Measurements from ENCODE around the gene DCBLD2. TPM values are rescaled to one million over a fixed set of nuclear protein-coding genes. Genes with fewer than 3 reads are reported as not detected.

Gene DCBLD2
- total RNA-seq, 4 donors from 2014 or later = 46.0 to 74.3 (median 54.6) TPM

- DNase-seq = peak; percentile 63 to 70
- Histone ChIP-seq H3K27ac (peak overlapping the region; percentile 84 to 96 (median 92)), H3K4me3 (replicated peaks in 1 of 3) (peak overlapping the region; percentile 49 to 84 (median 78)), H3K4me1 (peaks cover 0 to 13% of the 10 kb centered on the region in 2 donors), H3K36me3 (no peaks in the 10 kb centered on the region), H3K9me3 (no peaks in the 10 kb centered on the region), H3K27me3 (no peaks in the 10 kb centered on the region)
- no peak for TF ChIP-seq POLR2A (IDR thresholded peaks at IDR 0.05)
- TF ChIP-seq CTCF (IDR thresholded peaks at IDR 0.05) = no peak
- intact Hi-C loops (cut with DNase I) = no loop called here
- 0 to 1% methylated on average over 14 to 23 of the region's 26 CpGs for WGBS, 2 donors
Observed at GRCh38 chr3:98901119-98901391, 440 bp downstream of the DCBLD2 start.

GRCh38 chr3:98900265-98901118 lies 1.0 kb downstream of the DCBLD2 start:
- 4 to 6% methylated on average over 23 of the region's 23 CpGs for WGBS, 2 donors

GRCh38 chr3:98897701-98898100 lies 3.8 kb downstream of the DCBLD2 start:
- TF ChIP-seq POLR2A (IDR thresholded peaks at IDR 0.05) = no peak
- no peak for TF ChIP-seq CTCF (IDR thresholded peaks at IDR 0.05)
- Histone ChIP-seq H3K36me3 (no peaks in the 10 kb centered on the region), H3K4me1 (peaks cover 0 to 20% of the 10 kb centered on the region in 2 donors), H3K27me3 (no peaks in the 10 kb centered on the region), H3K27ac (no peak overlapping the region), H3K9me3 (no peaks in the 10 kb centered on the region), H3K4me3 (replicated peaks in 1 of 3) (no peak overlapping the region)
- WGBS, 2 donors = 42 to 49% methylated on average over 1 of the region's 1 CpG
- intact Hi-C loops (cut with DNase I) = no loop called here
- DNase-seq = no peak

More at GRCh38 chr3:98900265-98901118, 1.0 kb downstream of the DCBLD2 start:
- peak overlapping the region in 2 of 3 donors; percentile 92 to 96 for H3K27ac ChIP-seq
- intact Hi-C loops (cut with DNase I) = no loop called here
- H3K9me3 ChIP-seq = no peaks in the 10 kb centered on the region
- peaks cover 0 to 13% of the 10 kb centered on the region in 2 donors for H3K4me1 ChIP-seq
- TF ChIP-seq POLR2A (IDR thresholded peaks at IDR 0.05) = no peak
- no peak for TF ChIP-seq CTCF (IDR thresholded peaks at IDR 0.05)
- peak overlapping the region; percentile 49 to 84 (median 78) for H3K4me3 ChIP-seq (replicated peaks in 1 of 3)
- H3K36me3 ChIP-seq = no peaks in the 10 kb centered on the region
- no peak for DNase-seq
- no peaks in the 10 kb centered on the region for H3K27me3 ChIP-seq

- DNase-seq = no peak
- Histone ChIP-seq H3K4me3 (replicated peaks in 1 of 3) (no peak overlapping the region), H3K27me3 (no peaks in the 10 kb centered on the region), H3K27ac (no peak overlapping the region), H3K36me3 (no peaks in the 10 kb centered on the region), H3K4me1 (peaks cover 17 to 39% of the 10 kb centered on the region in 2 donors), H3K9me3 (no peaks in the 10 kb centered on the region)
- intact Hi-C loops (cut with DNase I) = no loop called here
- no peak for TF ChIP-seq CTCF (IDR thresholded peaks at IDR 0.05)
- no peak for TF ChIP-seq POLR2A (IDR thresholded peaks at IDR 0.05)
- WGBS, 2 donors = 90% methylated on average over 8 of the region's 8 CpGs
Observed at GRCh38 chr3:98894791-98895576, 6.5 kb downstream of the DCBLD2 start.

GRCh38 chr3:98893740-98894139 lies 7.8 kb downstream of the DCBLD2 start:
- Histone ChIP-seq H3K36me3 (no peaks in the 10 kb centered on the region), H3K27ac (no peak overlapping the region), H3K4me3 (replicated peaks in 1 of 3) (no peak overlapping the region), H3K27me3 (no peaks in the 10 kb centered on the region), H3K9me3 (no peaks in the 10 kb centered on the region), H3K4me1 (peaks cover 17 to 39% of the 10 kb centered on the region in 2 donors)
- no peak for DNase-seq
- WGBS, 2 donors = 52 to 57% methylated on average over 3 of the region's 3 CpGs
- TF ChIP-seq POLR2A (IDR thresholded peaks at IDR 0.05) (no peak), CTCF (IDR thresholded peaks at IDR 0.05) (no peak)
- intact Hi-C loops (cut with DNase I) = no loop called here
